Stomach smooth muscle (tissue), 2 donors: ENCODE results near the gene KPNA1.

Experiments used
- H3K27ac ChIP-seq: one replicate; pipeline ENCODE4 v1.7.0; 2013; ENCODE audit warnings: mild to moderate bottlenecking, low read length, inconsistent platforms
- H3K27me3 ChIP-seq, 2 donors: one replicate each; pipeline ENCODE4 v1.7.0; 2013; ENCODE audit warnings: low read length in 2 of 2; ENCODE audit not compliant: insufficient read depth in 2 of 2, control insufficient read depth in 1 of 2
- H3K36me3 ChIP-seq, 2 donors: one replicate each; pipeline ENCODE4 v1.7.0; 2013; ENCODE audit warnings: low read length in 2 of 2; ENCODE audit not compliant: control insufficient read depth in 2 of 2, insufficient read depth in 2 of 2
- H3K4me1 ChIP-seq: one replicate; pipeline ENCODE4 v1.7.0; 2013; ENCODE audit warnings: low read length; ENCODE audit not compliant: control insufficient read depth, insufficient read depth
- H3K4me3 ChIP-seq, 2 donors: one replicate each; pipeline ENCODE4 v1.7.0; 2013; ENCODE audit warnings: low read length in 2 of 2
- H3K9ac ChIP-seq, 2 donors: one replicate each; pipeline ENCODE4 v1.7.0; 2013; ENCODE audit warnings: low read length in 2 of 2, mild to moderate bottlenecking in 1 of 2
- H3K9me3 ChIP-seq, 2 donors: one replicate each; pipeline ENCODE4 v1.7.0; 2013; ENCODE audit warnings: low read length in 2 of 2; ENCODE audit not compliant: control insufficient read depth in 2 of 2
- donor health status: healthy.
- donor health status: Pancreatic carcinoma.

KPNA1 gene

DNA sequence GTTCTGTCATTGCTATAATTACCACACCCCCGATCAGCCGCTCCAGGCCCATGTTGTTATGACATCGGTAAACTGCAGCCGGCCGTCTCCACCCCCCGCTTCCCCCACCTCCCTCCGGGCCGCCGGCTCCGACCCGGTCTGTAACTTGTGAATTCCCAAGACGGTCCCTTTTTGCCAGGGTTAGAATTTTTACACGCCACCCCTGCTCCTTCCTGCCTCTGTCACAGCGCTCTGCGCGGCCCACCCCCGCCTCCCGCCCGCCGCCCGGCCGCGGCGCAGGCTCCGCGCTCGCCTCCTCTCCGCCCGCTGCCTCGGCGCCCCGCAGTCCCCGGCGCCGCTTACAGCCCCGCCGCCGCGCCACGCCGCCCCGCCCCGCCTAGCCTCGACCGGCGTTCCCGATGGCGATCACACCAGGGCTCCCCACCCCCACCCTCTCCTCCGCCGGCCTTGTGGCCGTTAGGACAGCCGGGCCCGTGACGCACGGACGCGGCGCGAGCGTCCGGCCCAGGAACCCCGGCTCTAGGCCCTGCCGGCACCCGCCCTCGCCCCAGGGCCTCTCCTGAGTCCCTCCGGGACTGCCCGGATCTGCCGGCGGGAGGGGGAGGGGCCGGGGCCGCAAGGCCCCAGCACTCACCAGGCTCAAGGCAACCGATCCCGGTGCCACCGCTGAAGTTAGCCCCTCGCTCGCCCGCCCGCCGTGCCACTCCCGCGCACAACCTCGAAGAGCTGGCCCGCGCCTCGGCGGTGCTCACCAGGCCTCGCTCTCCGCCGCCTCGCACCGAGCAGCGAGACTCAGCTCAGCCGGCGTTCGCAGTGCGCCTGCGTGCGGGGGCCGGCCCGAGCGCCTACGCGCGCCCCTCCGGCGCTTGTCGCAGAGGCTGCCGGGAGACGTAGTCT lies at the start of gene KPNA1:
Gene KPNA1, minus strand, starts transcription at position 817 of the 897 bp plus-strand sequence. CDS start 18,374 bp downstream, outside the sequence.
- H3K27me3 ChIP-seq, result no peaks in the 10 kb centered on the region
- H3K9me3 ChIP-seq, result no peaks in the 10 kb centered on the region

DNA sequence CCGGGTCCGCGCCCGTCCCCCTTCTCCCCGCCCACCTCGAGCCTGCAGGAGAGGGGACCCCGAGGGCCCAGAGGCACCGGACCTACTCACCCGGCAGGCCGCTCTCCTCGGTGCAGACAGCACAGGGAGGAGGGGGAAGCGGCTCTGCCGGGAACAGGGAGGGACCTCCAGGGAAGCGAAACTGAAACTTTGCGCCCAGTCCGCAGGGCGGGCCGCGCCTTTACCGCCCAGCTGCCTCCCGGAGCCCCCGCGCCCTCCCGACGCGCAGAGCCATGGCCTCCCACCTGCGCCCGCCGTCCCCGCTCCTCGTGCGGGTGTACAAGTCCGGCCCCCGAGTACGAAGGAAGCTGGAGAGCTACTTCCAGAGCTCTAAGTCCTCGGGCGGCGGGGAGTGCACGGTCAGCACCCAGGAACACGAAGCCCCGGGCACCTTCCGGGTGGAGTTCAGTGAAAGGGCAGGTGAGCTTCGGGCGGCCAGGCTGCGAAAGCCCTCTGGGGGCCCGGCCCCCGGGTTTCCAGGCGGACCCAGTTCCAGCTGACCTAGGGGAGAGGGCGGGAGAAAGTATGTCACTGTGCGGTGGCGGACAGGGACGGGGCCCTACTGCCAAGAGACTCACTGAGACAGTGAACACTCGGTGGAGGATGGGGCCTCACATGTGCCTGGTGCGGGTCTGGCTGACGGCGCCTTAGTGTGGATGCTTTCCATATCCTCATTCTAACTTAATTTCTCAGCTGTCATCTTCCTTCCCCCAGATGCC lies 49.6 kb upstream of the KPNA1 start, which contains the start of the genes DTX3L and PARP9:
Gene DTX3L, plus strand, starts transcription at position 184 of the 758 bp plus-strand sequence. Its CDS starts 89 bp downstream, at position 273.
Gene PARP9, minus strand, starts transcription at position 146 of the 758 bp plus-strand sequence. CDS start 4,680 bp downstream, outside the sequence.
- peak within 1 kb of the TSS; percentile 83 for H3K27ac ChIP-seq
- peak within 1 kb of the TSS; percentile 88 to 90 for H3K4me3 ChIP-seq
- peak within 1 kb of the TSS; percentile 85 to 86 for H3K9ac ChIP-seq
- no peaks in the 10 kb centered on the region for H3K9me3 ChIP-seq
- peaks cover 16 to 17% of the 10 kb centered on the region in 2 donors for H3K36me3 ChIP-seq
- peaks cover 22% of the 10 kb centered on the region for H3K4me1 ChIP-seq
- H3K27me3 ChIP-seq, result no peaks in the 10 kb centered on the region

More for the DNA sequence above, at the start of gene KPNA1:
- Histone ChIP-seq H3K4me3 (peak within 1 kb of the TSS; percentile 79 to 92), H3K4me1 (peaks cover 3% of the 10 kb centered on the region), H3K27ac (peak within 1 kb of the TSS; percentile 81), H3K36me3 (no peaks in the 10 kb centered on the region), H3K9ac (peak within 1 kb of the TSS; percentile 64 to 83)

DNA sequence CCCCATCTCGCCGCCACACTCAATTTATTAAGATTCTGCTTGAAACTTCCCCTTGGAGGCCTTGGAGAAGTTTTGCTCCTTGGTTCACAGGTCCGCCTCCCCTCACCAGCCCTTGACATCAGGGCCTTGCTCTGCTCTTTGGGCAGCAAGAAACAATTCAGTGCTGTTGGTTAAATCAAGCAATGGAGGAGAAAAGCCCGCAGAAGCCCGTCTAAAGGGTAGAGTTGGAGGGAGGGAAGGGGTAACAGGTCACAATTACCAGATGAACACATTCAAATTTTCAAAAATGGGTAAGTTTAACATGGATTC lies 48.9 kb upstream of the KPNA1 start:
- peaks cover 18% of the 10 kb centered on the region for H3K4me1 ChIP-seq
- peak overlapping the region; percentile 88 to 90 for H3K4me3 ChIP-seq
- H3K27me3 ChIP-seq, result no peaks in the 10 kb centered on the region
- H3K9me3 ChIP-seq, result no peaks in the 10 kb centered on the region
- H3K36me3 ChIP-seq, result peaks cover 16 to 20% of the 10 kb centered on the region in 2 donors
- H3K27ac ChIP-seq, result peak overlapping the region; percentile 83
- peak overlapping the region; percentile 85 to 86 for H3K9ac ChIP-seq

DNA sequence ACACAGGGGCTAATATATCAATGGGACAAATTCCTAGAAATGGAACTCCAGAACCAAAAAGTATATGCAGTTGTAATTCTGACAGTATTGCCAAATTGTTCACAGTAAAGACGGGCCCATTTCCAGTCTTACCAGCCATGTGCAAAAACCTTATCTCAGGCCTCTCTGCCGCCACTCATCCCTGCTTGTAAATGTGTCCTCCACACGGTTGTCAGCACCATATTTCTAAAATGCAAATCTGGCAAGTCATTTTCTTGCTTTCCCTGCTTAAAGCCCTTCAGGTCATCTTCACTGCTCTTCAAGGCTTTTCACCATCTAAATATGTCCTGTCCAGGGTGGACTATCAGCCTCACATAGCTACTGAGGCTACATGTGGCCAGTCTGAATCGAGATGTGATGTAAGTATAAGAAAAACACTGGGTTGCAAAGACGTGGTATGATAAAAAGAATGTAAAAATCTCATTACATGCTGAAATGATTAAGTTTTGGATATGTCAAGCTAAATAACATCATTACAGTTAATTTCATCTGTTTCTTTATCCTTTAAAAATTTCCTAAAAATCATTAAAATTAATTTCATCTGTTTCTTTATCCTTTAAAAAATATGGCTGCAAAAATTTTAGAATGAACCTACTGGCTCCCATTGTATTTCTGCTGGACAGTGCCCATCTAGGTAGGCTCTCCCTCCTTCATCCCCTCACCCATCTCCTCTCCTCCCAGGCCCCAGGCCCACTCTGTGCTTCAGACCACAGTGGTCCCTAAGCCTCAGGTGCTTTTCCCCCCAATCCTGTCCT lies 48.4 kb upstream of the KPNA1 start:
- Histone ChIP-seq H3K27ac (peak overlapping the region; percentile 83), H3K9ac (peak overlapping the region; percentile 85 to 86), H3K4me1 (peaks cover 15% of the 10 kb centered on the region), H3K27me3 (no peaks in the 10 kb centered on the region), H3K9me3 (no peaks in the 10 kb centered on the region), H3K36me3 (peaks cover 19 to 24% of the 10 kb centered on the region in 2 donors), H3K4me3 (peak overlapping the region; percentile 88 to 90)

DNA sequence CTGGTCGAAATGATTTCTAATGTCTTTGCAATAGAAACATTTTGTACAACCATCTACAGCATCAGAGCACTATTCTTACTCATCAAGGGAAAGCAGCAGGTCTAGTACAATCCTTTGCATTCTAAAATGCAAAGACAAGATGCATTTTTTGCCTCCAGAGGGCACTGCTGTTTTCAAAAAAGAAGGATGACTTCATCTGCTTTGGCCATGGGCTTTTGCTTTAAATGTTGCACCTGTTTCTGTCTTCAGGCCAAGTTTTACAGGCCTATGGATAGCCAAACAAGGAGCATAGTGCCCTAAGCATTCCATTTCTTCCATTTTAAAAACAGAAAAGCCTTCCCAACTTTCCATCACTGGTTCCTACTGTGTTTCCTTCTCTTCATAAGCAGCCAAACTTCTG lies 45.9 kb upstream of the KPNA1 start:
- Histone ChIP-seq H3K9ac (no peak overlapping the region), H3K27ac (no peak overlapping the region), H3K36me3 (peaks cover 21 to 25% of the 10 kb centered on the region in 2 donors), H3K4me1 (peaks cover 15% of the 10 kb centered on the region), H3K27me3 (no peaks in the 10 kb centered on the region), H3K4me3 (peak overlapping the region in 1 of 2 donors; percentile 15), H3K9me3 (no peaks in the 10 kb centered on the region)

- Histone ChIP-seq H3K36me3 (peaks cover 25 to 32% of the 10 kb centered on the region in 2 donors), H3K27me3 (no peaks in the 10 kb centered on the region), H3K9me3 (no peaks in the 10 kb centered on the region), H3K27ac (no peak overlapping the region), H3K4me3 (no peak overlapping the region), H3K4me1 (peaks cover 13% of the 10 kb centered on the region), H3K9ac (no peak overlapping the region)
These were observed 45.2 kb upstream of the KPNA1 start for GRCh38 chr3:122559906-122560305.

- Histone ChIP-seq H3K27me3 (no peaks in the 10 kb centered on the region), H3K4me3 (no peak overlapping the region), H3K4me1 (peaks cover 9% of the 10 kb centered on the region), H3K27ac (no peak overlapping the region), H3K36me3 (peaks cover 28 to 37% of the 10 kb centered on the region in 2 donors), H3K9me3 (no peaks in the 10 kb centered on the region), H3K9ac (no peak overlapping the region)
These were observed 43.9 kb upstream of the KPNA1 start for GRCh38 chr3:122558605-122559004.

DNA sequence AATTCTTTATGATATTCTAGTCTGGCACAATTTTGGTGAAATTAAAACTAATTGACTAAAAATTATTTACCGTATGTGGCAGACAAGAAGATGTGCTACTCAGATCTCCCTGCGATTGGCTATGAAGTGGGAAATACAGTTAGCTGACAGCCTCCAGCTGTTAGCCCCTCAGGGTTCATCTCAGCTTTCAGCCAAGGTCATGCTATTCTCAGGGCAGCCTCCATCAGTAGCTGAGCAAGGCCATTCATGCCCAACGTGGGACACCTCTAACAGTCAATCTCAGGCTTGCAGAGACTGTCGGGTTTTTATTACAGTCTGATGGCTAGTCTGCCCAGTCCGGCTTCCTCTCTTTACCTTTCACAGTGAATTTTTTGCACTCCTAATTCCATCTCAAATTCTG lies 42.6 kb upstream of the KPNA1 start:
- Histone ChIP-seq H3K4me1 (no peaks in the 10 kb centered on the region), H3K9me3 (no peaks in the 10 kb centered on the region), H3K4me3 (no peak overlapping the region), H3K27me3 (no peaks in the 10 kb centered on the region), H3K9ac (no peak overlapping the region), H3K36me3 (peaks cover 28 to 37% of the 10 kb centered on the region in 2 donors), H3K27ac (no peak overlapping the region)

- peaks cover 30 to 48% of the 10 kb centered on the region in 2 donors for H3K36me3 ChIP-seq
- H3K9ac ChIP-seq, result no peak overlapping the region
- H3K4me1 ChIP-seq, result no peaks in the 10 kb centered on the region
- no peaks in the 10 kb centered on the region for H3K9me3 ChIP-seq
- H3K27ac ChIP-seq, result no peak overlapping the region
- H3K27me3 ChIP-seq, result no peaks in the 10 kb centered on the region
- H3K4me3 ChIP-seq, result no peak overlapping the region
These were observed 40.7 kb upstream of the KPNA1 start for GRCh38 chr3:122555275-122556071.
